Right lobe of liver (tissue), 6 donors: ENCODE results near the gene ERI3. TPM values are rescaled to one million over a fixed set of nuclear protein-coding genes. Genes with fewer than 3 reads are reported as not detected.

Experiments used
- ATAC-seq, 4 donors: fragments of 200-7000 bp; cut with Tn5 transposase; one replicate each; pipeline ENCODE4 v1.9.1; 2020; ENCODE audit warnings: mild to moderate bottlenecking in 4 of 4, moderate library complexity in 4 of 4
- DNase-seq, 3 donors: peaks; one replicate each; pipeline ENCODE4 v3.0.0-alpha.2; 2020
- H3K27ac ChIP-seq, 3 donors: fragments of 200-600 bp; one replicate each; pipeline ENCODE4 v1.8.0; 2022
- H3K27me3 ChIP-seq, 2 donors: fragments of 200-600 bp; one replicate each; pipeline ENCODE4 v1.8.0; 2022
- H3K36me3 ChIP-seq, 4 donors: fragments of 200-600 bp; sonication (generic) in 1 of 4; one replicate each; pipeline versions ENCODE4 v1.5.1 to v1.8.0; 2017 to 2022; ENCODE audit warnings: control low read depth in 1 of 4
- H3K4me1 ChIP-seq, 4 donors: fragments of 200-600 bp; sonication (generic) in 1 of 4; one replicate each; pipeline versions ENCODE4 v1.5.1 to v1.8.0; 2017 to 2022; ENCODE audit warnings: control low read depth in 1 of 4
- H3K4me3 ChIP-seq, 3 donors: fragments of 200-600 bp; one replicate each; pipeline ENCODE4 v1.8.0; 2022
- H3K9me3 ChIP-seq, 4 donors: fragments of 200-600 bp; sonication (generic) in 1 of 4; one replicate each; pipeline versions ENCODE4 v1.5.1 to v1.8.0; 2017 to 2022; ENCODE audit warnings: control low read depth in 1 of 4
- CTCF ChIP-seq, 4 donors: fragments of 200-600 bp in 3 of 4; fragments of 450-650 bp in 1 of 4; IDR thresholded peaks; one replicate each; pipeline versions ENCODE4 v1.5.1 to v1.8.0; 2016 to 2022; ENCODE audit warnings: antibody characterized with exemption in 4 of 4, mild to moderate bottlenecking in 2 of 4
- POLR2A ChIP-seq: fragments of 450-650 bp; IDR thresholded peaks from one replicate; pipeline ENCODE4 v1.6.1; 2017; ENCODE audit warnings: antibody characterized with exemption, mild to moderate bottlenecking
- WGBS: methylation state at CpG from one replicate; pipeline ENCODE4 v1.1.6; 2018; ENCODE audit warnings: low coverage, low lambda C conversion rate; ENCODE audit not compliant: insufficient coverage; ENCODE audit errors: missing lambda C conversion rate; 5-methylcytosine and 5-hydroxymethylcytosine counted together
- intact Hi-C, 2 donors: fragments of 100-400 bp; cut with DNase I; formaldehyde crosslinking; loops; one replicate each; pipeline versions ENCODE4 v1.11.2 to v1.14.1; 2022
- total RNA-seq, 6 experiments: library from RNA; depleted of rRNA in 2 of 6; stranded (reverse); fragments of >200 nt in 2 of 6; fragmentation: NEBNext Ultra II Directional in 3 of 6; extraction: Animal tissue kit (Norgen Biotek cat#: 25700) in 3 of 6; gene quantifications; one replicate each; pipeline versions ENCODE4 v1.1.0 to v1.2.4, GENCODE V29; 2016 to 2023
- donor health status: DM: no; HTN: yes; CAD: no.
- donor health status: DM: no; HTN: no; CAD: no.
- donor health status: DM: no; HTN: no; CAD: no.
- donor health status: DM: no; HTN: yes; CAD: no.
- donor health status: DM: no; HTN: yes; CAD: no.

ERI3 gene
- total RNA-seq, 6 experiments from 2014 or later = 20.6 to 30.6 (median 23.8) TPM

DNA sequence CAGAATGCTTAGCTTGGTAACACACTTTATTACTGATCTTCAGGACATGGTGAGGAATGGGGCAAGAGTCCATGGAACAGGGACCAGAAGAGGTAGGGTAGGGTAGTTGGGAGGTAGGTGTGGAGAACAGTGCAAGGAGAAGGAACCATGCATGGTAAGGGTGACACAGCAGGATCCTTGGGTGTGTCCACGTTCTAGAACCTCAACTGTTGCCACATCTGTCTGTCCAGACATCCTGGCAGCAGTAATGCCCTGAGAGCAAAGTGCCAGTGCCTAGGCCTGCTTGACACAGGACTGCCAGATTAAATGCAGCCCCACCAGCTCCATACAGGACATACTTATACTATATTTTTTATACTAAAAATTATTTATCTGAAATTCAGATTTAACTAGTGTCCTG lies 127.8 kb downstream of the ERI3 start:
- intact Hi-C loops = loop anchor here in 1 of 2 donors (10.0 kb wide), 1 partner anchor 98 kb away; no protein-coding TSS in a partner anchor
- Histone ChIP-seq H3K4me3 (no peak overlapping the region), H3K27me3 (no peaks in the 10 kb centered on the region), H3K9me3 (no peaks in the 10 kb centered on the region), H3K36me3 (no peaks in the 10 kb centered on the region), H3K27ac (no peak overlapping the region), H3K4me1 (no peaks in the 10 kb centered on the region)
- ATAC-seq = peak; percentile 26 to 61 (median 44)
- WGBS = 50% methylated on average over 1 of the region's 1 CpG
- no peak for TF ChIP-seq POLR2A
- no peak for TF ChIP-seq CTCF (IDR thresholded peaks at IDR 0.05)
- peak in 1 of 3 donors; percentile 54 for DNase-seq

DNA sequence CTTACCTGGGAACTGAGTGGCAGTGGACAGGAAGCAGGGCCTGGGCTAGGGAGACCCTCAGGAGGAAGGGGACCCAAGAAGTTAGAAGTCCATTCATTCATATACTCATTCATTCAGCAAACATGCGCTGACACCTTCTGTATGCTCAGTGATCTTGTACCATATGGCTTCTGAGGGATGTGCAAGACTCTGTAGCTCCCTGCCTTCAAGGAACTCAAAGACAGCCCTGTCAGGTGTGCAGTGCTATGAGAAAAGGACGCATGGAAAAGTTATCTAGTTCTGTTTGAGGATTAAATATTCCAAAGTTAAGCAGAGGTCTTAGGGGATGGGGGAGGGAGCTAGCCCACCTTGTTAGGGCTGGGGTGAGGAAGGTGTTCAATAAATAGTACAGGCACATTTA lies 129.3 kb downstream of the ERI3 start:
- Histone ChIP-seq H3K9me3 (no peaks in the 10 kb centered on the region), H3K27ac (no peak overlapping the region), H3K4me3 (no peak overlapping the region), H3K27me3 (no peaks in the 10 kb centered on the region), H3K4me1 (no peaks in the 10 kb centered on the region), H3K36me3 (peaks cover 0 to 6% (median 1%) of the 10 kb centered on the region in 4 donors)
- ATAC-seq = no peak
- DNase-seq = no peak
- intact Hi-C loops = loop anchor here in 1 of 2 donors (10.0 kb wide), 1 partner anchor 99 kb away; no protein-coding TSS in a partner anchor
- TF ChIP-seq CTCF (IDR thresholded peaks at IDR 0.05) = no peak
- no peak for TF ChIP-seq POLR2A
- WGBS = 83% methylated on average over 2 of the region's 2 CpGs

DNA sequence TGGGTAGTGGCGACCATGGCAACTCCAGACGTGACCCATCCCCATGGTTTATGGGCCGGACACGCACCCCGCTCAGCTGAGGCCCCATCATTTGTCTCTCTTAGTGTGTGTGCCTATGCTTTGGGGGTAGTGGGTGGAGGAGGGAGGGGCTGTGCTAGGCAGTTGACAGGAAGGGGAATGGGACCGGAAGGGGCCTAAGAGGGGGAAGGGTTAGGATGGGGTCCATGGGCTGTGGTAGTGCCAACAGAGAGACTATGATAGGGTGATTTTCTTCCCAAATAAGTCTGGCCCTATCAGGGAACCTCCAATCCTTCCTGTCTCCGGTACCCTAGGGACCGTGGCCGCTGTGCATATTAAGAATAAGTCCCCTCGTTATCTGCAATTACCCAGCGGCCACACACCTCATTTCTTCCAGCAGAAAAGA lies 131.9 kb downstream of the ERI3 start:
- intact Hi-C loops = loop anchor here in 1 of 2 donors (10.0 kb wide), 1 partner anchor 102 kb away; no protein-coding TSS in a partner anchor
- DNase-seq (no peak), ATAC-seq (no peak)
- WGBS = no CpG with 5 or more reads among the region's 11 CpGs
- Histone ChIP-seq H3K9me3 (no peaks in the 10 kb centered on the region), H3K27me3 (no peaks in the 10 kb centered on the region), H3K4me1 (no peaks in the 10 kb centered on the region), H3K36me3 (peaks cover 0 to 27% (median 11%) of the 10 kb centered on the region in 4 donors), H3K4me3 (no peak overlapping the region), H3K27ac (no peak overlapping the region)
- TF ChIP-seq POLR2A (no peak), CTCF (IDR thresholded peaks at IDR 0.05) (no peak)

GRCh38 chr1:44222397-44223186 lies 132.5 kb downstream of the ERI3 start:
- H3K4me3 ChIP-seq = no peak overlapping the region
- no peaks in the 10 kb centered on the region for H3K27me3 ChIP-seq
- peak in 2 of 4 donors; percentile 12 to 18 for ATAC-seq
- intact Hi-C loops = loop anchor here in 1 of 2 donors (10.0 kb wide), 1 partner anchor 102 kb away; no protein-coding TSS in a partner anchor
- H3K36me3 ChIP-seq = peaks cover 0 to 28% (median 11%) of the 10 kb centered on the region in 4 donors
- no peaks in the 10 kb centered on the region for H3K4me1 ChIP-seq
- WGBS = 58% methylated on average over 2 of the region's 5 CpGs
- H3K9me3 ChIP-seq = no peaks in the 10 kb centered on the region
- DNase-seq = no peak
- H3K27ac ChIP-seq = no peak overlapping the region
- TF ChIP-seq POLR2A (no peak), CTCF (IDR thresholded peaks at IDR 0.05) (no peak)
